Dedifferentiated amniotic fluid mesenchymal stem cell (primary cell): Measurements from ENCODE around the gene GIMAP5.
"Not testable (repeated sequence)": the region's sequence is repeated elsewhere in the genome, so short reads cannot be mapped to it uniquely, and the experiment has no call there.

Experiments used
- DNase-seq: peaks from one replicate; pipeline ENCODE4 v3.0.0-alpha.2; 2016; ENCODE audit errors: extremely low spot score

The GIMAP5 gene

DNA sequence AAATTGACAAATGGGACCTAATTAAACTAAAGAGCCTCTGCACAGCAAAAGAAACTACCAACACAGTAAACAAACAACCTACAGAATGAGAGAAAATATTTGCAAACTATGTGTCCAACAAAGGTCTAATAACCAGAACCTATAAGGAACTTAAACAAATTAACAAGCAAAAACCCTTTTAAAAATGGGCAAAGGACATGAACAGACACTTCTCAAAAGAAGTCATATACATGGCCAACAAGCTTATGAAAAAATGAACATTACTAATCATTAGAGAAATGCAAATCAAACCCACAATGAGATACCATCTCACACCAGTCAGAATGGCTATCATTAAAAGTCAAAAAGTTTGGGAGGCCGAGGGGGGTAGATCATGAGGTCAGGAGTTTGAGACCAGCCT lies 36.9 kb downstream of the GIMAP5 start:
- not testable (repeated sequence) for DNase-seq

DNA sequence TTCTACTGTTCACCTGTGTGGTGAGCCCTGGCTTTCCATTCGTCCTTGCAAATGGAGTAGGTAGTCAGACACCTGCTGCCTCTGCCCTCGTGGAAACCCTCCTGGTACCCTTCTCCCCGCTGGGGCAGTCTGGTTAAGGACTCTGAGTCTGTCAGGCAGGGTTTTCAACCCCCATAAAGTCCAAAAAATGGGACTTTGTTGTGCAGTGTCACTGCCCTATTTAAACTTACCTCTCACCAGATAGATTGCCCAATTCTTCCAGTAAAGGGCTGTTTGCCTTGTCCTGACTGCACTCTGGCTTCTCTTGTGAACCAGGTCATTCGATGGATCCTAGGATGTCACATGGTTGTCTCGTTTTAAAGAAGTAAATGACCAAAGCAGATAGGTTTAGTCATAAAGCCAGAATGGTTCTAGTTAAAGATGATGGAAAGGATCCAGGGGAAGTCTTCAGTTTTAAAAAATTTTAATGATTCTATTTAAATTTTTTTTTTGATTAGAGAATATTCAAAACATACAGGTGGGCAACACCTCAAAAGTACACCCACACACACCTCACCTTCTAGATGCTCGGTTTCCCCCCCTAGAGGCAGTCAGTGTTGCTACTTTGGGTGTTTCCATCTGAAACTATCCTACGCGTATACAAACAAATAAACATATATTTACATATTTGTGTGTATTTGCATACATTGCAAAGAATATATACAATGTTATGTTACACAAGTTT lies 41.0 kb downstream of the GIMAP5 start:
- no peak for DNase-seq

DNA sequence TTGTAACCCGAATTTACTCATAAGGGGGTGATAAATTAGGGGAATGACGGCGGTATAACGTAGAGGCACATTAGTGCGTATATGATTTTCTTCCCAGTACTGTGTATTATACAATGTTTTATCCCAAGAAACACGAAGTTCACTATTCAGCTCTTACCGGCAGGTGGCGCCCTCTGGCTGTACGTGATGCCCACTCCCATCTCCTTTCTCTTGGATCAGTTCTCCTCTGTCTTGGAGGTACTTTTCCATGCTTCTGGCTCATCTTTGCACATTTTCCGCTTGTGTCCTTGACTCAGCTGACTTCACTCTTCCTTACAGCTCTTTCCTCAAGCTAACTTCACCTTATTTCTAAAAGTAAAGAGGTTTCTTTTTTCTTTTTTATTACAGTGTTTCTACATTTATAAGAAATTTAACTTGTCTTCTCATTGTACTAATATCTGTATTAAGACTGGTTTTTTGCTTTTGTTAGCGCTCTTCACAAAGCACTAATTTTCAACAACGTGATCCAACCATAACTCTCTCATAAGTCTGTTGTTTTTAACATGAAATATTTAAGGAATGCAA lies 41.6 kb downstream of the GIMAP5 start:
- peak; percentile 62 for DNase-seq

DNA sequence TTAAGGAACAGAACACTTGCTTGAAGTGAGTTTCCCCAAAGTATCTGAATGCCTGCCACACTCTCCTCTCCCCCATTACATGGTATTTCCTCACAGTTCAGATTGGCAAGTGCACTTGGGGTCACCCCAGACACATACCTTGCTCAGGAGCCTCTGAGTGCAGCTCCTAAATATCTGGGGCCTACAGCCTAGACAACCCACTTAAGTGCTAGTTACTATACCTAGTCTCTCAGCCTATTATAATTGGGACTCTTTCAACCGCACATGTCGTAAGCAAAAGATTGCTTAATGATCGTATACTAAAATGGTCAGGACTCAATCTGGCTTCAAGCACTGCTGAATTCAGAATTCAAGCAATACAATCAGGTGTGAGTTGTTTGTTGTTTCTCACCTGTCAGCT lies 43.1 kb downstream of the GIMAP5 start:
- DNase-seq: no peak

DNA sequence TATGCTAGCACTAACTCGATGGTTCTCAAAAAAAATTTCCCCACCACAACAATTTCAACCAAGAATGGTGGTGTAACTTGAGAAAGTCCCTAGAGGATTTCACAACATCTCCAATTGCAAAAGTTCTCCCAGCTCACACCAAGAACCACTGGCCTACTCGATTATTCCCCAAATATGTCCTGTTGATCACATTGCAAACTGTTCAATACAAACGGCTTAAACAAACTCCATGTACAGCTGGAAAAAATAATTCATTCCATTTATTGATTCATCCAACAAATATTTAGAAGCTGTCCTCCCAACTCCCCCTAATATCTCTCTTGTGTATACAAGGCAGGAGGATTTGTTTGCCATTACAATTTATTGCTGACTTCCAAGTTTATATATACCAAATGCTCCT lies 43.9 kb downstream of the GIMAP5 start:
- no peak for DNase-seq

DNA sequence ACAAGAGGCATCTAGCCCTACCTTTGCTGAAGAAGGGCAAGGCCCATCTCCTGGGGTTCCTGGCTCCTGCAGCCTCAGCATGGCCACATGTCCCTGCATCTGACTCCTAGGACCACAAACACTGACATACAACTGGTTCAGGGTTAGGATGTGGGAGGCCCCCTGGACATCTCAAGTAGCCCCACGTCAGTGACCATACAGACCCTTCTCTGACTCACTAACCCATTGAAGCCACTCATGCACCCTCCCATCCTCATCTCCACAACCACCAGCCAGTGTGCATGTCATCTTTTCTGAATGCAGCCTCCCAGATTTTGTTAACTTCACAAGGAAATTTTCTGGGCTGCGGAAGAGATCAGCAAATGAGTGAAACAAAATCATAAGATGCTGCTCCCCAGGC lies 44.7 kb downstream of the GIMAP5 start:
- DNase-seq: no peak

DNA sequence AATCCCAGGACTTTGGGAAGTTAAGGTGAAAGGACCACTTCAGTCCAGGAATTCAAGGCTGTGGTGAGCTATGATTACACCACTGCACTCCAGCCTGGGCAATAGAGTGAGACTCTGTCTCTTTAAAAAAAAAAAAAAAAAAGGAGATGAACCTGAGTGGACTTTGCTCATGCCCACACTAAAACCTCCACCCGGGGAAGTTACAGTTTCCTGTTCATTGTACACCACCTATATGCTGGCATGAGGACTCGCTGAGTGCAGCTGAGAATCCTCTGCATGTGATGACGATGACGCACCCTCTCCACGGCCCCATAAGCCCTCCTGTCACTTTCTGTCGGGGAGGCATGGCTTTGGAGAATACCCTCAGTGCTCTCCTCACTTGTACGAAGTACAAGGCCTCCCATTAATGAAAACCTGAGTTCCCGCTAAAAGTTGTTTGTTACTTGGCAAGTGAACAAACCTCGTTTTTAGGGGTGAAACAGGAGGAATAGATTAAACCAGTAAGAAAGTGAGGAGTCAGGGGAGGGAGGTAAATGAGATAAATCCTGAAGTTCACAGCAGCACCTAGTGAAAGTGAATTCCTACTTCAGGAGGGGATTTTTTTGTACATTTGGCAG lies 47.0 kb downstream of the GIMAP5 start:
- DNase-seq: no peak

DNA sequence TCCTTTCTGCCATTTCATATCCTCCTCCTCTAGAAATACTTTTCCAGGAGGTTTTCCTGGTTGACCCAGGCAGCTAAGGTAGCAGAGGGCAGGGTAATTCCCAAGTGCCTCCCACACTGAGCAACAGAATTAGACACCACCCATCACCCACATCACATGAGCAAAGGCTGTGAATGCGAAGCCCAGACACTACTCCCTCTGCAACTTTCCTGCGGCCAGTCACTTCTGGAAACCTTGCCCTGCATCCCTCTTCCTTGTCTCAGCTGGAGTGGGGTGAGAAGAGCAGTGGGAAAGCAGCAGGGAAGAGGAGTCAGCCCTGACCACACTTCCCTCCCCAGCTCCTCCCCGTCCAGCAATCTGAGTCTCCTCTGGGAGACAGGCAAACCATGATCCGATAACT lies 47.7 kb downstream of the GIMAP5 start:
- DNase-seq: no peak

DNA sequence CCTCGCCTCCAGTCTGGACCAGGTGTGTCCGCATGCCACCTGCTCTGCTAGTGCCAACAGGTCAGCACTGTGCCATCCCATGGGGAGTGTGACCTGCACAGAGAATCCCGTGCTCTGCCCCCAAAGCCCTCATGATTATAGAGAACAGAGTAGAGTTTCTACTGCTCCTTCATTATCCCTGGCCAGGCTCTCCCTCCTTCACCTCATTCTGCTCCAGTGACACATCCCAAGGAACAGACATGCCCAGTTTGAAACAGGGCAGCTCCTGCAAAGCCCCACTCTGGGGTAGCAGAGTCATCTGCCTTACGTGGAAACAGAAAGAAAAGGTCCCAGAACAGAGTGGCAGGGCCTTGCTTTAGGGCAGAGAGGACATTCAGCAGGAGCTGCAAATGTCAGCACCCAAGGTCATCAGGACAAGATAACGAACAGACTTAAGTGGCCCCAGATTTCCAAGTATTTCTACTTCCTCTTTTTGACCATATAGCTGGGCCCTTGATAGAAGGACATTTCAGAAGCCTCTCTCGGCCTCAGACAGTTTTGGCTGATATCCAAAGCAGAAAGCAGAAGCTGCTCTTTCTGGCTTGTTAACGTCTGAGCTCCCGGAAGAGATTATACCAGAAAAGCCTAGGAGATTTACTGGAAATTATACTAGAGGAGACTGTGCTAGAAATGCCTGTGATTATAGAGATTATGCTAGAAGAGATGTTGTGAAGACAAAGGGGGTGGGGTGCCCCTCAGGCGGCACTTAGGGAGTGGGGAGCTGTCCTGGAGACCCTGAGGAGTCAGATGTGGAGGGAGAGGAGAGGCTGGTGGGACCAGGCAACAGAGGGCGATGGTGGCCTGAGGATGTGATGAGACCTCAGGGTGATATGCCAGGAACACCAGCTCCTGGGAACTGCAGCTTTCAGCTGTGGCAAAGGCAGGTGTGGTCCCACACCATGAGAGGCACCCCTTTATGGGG lies 50.4 kb downstream of the GIMAP5 start:
- DNase-seq: no peak

DNA sequence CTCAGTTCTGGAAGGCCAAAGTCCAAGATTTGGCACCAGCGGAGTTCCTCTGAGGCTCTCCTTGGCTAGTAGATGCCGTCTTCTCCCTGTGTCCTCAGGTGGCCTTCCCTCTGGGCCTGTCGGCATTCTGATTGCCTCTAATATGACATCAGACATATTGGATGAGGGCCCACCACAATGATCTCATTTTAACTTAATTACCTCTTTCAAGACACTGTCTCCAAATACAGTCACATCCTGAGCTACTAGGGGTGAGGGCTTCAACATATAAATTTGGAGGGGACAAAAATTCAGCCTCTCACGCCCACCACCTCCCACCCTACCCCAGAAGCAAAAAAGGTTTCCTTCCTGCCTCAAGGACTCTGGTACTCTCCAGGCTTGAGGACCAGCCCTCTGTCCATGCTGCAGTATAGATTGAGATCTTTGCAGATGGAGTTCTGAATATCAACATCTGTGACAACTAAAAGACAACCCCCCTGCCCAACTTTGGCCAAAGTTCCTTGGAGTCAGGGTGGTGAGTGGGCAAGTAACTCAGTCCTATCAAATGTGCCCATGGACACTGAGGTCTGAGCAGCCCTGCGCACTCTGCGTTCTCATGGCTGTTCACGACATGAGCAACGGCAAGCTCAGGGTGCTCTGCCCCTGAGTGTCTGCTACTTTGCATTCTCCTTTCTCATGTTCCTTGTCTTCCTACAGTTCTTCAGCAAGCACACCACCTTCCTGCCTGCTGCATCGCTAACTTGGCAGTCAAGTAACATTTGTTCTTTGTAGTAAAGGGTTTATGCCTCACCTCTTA lies 51.5 kb downstream of the GIMAP5 start:
- no peak for DNase-seq

DNA sequence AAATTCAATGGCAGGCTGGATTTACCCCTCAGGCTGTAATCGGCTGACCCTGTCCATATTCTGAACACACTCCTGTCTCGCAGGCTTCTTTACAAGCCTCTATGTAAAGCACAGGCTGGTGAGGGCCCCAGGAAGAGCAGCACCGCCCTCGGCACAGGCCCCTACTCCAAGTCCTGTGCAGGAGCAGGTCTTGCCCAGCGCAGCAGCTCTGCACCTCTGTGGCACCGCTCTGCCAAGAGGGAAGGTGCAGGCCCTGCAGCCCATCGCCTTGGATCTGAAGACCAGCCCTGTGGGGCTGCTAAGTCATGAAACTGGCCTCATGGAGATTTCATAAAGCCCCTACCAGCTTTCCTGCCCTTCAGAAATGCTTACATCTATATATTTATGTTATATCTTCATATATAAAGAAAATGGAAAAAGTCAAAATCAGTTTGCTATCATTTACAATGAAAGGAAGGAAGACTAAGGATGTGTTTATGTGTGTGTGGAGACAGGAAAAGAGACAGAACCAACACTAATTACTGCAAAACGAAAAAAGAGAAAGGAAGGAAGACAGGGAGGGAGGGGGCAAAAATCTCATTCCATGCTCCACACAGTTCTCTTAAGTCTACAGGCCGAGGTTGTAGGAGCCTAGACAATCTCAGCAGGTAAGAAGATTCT lies 53.3 kb downstream of the GIMAP5 start:
- no peak for DNase-seq

DNA sequence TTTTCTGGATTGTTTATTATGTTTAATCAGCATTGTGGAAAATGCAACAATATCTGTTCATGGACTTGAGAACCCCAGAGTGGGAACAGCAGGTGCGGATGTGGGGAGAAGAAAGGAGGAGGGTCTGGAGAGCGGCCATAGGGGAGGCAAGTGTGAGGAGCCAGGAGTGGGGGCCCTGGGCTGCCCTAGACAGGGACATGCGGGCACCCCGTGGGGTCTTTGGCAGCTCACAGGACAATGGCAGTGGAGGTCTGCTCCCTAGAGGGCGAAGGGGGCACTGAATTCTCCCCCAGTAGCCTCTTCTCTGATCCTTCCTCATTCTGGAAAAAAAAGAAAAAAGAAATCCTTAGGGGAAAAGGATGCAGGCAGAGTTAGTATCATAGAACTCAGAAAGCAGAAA lies 54.1 kb downstream of the GIMAP5 start:
- no peak for DNase-seq

DNA sequence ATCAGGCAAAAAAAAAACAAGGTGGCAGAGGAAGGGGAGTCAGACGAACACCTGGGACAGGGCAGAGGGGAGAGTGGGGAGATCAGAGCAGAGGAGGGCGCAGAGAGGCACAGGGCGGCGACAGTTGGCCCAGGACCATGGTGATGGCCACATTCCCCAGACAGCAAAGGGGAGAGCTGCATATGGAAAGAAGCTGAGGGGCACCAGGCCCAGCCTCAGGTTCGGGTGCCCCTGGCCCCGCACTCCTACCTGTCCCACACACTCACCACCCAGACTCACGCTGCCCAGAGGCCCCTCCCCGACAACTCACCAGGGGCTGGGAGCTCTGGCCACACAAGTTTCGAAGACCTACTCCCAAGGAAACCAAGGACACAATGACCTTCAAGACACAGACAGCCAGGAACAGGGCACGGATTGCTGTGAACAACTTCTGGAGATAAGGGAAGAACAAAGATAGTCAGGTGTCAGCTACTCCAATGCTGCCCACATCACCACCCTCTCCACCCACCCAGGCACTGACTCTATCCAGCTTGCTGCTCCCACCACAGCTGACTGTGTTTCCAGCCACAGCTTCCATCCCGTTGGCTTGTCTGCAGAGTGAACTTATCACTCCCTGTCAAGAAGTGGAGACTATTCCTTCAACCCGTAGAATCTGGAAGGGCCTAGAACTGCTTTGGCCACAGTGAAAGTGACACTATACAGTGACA lies 54.7 kb downstream of the GIMAP5 start:
- DNase-seq: no peak
